Measurements from ENCODE around the gene SLC37A1.
"Not testable (repeated sequence)": the region's sequence is repeated elsewhere in the genome, so short reads cannot be mapped to it uniquely, and the experiment has no call there.

SLC37A1 gene

GRCh38 chr21:42513151-42513984, at the start of gene SLC37A1:
Gene SLC37A1 (plus strand): TSS chr21:42513852. CDS start chr21:42518455, 4,603 bp downstream.
- no peak for DNase-seq (ENCODE audit: low read depth in 2 of 3, low spot score in 2 of 3)

DNA sequence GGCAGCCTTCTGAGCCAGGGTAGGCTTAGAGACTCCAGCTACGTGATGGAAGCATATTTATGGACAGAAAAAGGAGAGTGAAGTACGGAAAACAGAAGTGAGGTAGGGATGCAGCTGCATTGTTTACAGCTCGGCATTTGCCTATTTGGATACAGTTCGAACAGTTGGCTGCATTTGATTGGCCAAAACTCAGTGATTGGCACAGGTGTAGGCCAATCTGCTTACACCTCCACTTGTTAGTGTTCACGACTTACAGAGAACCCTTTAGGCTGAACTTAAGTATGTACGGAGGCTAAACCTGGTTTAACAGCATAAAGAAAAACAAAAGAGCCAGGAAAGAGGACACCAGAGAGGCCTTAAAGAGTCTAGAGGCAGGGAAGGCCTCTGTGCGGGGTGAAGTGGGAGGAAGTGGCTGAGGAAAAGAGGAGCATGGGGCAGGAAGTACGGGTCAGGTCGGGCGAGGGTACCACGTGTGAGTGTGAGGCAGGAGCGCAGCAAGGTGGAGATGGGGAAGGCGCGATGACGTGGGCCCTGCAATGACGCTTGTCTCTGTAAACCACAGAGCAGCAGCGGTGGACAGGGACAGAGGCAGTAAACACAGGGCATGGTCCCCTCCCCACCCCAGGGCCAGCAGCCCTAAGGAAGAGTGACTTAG, 49.7 kb upstream of the SLC37A1 start:
- peak in 1 of 3 experiments; percentile 41 for DNase-seq (ENCODE audit: low read depth in 2 of 3, low spot score in 2 of 3)

DNA sequence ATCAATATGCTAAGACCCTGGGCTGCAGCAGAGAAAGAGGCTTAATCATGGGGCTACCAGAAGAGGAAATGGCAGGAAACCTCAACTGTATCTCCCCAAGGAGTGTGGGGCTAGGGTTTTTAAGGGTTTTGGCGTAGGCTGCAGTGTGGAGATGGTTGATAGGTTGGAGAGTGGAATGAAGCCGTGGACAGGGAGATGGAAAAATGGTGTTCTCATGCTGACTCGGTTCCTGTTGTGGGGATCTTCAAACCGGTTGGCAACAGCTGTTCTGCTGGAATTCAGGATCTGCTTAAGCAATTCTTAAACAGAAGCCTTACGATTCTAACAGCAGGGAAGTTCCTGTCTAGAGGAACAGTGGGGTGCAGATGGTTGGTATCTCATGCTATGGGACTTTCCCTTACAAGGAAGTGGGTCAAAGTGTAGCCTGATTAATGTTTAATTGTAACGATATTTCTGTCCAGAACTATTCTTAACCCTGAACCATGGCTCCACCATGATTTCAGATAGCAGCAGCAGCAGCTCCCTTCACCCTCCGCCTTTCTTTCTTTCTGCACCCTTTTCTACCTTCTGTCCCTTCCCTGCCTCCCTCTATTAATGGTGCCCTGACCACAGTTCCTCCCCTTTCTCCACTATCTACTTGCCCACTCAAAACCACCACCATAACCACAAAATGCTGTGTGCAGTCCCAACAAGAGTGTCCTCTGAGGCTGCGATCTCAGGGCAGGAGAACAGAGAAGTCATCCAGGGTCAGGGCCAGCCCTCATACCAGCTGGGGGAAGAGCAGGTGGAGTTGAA, 48.4 kb upstream of the SLC37A1 start:
- no peak for DNase-seq (ENCODE audit: low read depth in 2 of 3, low spot score in 2 of 3)

DNA sequence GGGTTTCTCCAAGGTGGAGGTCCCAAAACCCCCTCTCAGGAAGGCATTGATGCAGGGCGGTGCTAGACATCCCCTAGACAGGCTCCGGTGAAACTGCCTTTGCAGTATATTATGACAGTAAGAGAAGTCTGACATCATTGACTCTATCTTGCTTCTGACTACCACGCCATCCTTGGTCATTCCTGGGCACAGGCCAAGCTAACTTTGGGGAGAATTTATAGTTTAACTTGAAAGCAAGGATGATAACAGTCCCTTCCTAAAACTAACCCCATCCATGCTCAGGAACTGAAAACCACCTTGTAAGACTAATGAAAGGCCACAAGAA, 47.9 kb upstream of the SLC37A1 start:
- DNase-seq (ENCODE audit: low read depth in 2 of 3, low spot score in 2 of 3): no peak

GRCh38 chr21:42466700-42467099, 47.0 kb upstream of the SLC37A1 start:
- no peak for DNase-seq (ENCODE audit: low read depth in 2 of 3, low spot score in 2 of 3)

GRCh38 chr21:42467140-42467983, 46.3 kb upstream of the SLC37A1 start:
- no peak for DNase-seq (ENCODE audit: low read depth in 2 of 3, low spot score in 2 of 3)

DNA sequence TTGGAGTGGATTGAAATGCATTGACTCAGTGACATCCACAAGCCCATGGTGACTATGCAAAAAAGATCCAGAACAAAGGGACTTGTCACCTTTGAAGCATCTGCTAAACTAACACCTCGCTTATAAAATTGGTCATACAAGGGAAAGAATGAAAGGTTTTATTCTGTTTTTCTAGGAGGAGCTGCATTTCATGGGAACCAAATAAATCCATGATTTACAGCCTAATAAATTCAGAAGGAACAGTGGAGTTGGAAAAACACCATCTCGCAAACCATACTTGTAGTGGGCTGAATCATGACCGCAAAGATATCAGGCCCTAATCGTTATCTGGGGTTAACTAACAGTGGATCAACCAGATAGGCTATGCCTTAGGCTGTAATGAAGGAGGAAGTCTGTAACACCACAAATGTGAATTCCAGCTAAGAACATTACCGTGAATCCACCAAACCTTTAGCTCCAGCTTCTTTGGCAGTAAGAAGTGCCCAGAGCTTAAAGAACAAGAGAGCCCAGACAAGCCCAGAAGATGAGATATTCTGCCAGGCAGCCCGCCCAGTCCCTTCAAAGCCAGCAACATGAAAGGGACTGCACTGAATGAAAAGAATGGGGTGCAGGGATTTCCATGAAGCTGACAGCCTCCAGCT, 45.0 kb upstream of the SLC37A1 start:
- DNase-seq (ENCODE audit: low read depth in 2 of 3, low spot score in 2 of 3): no peak

GRCh38 chr21:42469272-42469671, 44.4 kb upstream of the SLC37A1 start:
- no peak for DNase-seq (ENCODE audit: low read depth in 2 of 3, low spot score in 2 of 3)

DNA sequence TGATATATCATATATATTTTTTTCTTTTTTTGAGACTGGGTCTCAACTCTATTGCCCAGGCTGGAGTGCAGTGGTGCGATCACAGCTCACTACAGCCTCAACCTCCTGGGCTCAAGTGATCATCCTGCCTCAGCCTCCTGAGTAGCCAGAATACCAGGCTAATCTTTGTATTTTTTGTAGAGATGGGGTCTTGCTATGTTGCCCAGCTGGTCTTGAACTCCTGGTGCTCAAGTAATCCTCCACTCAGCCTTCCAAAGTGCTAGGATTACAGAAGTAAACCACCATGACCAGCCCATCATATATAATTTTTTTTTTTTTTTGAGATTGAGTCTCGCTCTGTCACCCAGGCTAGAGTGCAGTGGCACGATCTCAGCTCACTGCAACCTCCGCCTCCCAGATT, 43.9 kb upstream of the SLC37A1 start:
- DNase-seq (ENCODE audit: low read depth in 2 of 3, low spot score in 2 of 3): not testable (repeated sequence)

- DNase-seq (ENCODE audit: low read depth in 2 of 3, low spot score in 2 of 3): no peak
These were observed 42.4 kb upstream of the SLC37A1 start for GRCh38 chr21:42471206-42471605.

DNA sequence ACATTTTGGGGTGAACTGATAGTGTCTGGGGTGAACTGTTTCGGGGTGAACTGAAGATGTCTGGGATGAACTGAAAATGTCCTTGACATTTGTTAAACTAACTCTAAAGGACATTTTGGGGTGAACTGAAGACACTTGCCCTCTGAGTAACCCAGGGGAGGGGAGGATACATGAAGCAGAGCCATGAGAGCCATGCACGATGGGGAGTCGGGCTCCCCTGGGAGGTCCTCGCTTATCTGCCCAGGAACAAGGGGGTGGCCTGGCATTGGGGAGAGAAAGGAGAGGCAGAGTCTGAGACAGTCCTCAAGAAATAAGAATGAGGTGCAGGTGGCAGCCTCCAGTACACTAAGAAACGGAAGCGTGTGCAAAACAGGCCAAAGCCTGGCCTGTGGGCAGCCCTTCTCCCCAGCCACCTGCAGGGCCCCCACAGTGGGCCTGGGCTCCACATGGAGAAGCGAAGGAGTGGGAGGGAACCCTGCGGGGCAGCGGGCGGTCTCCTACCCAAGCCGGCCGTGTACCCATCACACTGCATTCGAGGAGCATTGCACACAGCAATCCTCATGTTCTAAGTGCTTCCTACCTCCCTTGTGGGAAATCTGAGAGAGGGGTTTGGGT, 41.8 kb upstream of the SLC37A1 start:
- DNase-seq (ENCODE audit: low read depth in 2 of 3, low spot score in 2 of 3): no peak

- DNase-seq (ENCODE audit: low read depth in 2 of 3, low spot score in 2 of 3): no peak
These were observed 41.1 kb upstream of the SLC37A1 start for GRCh38 chr21:42472521-42472920.

DNA sequence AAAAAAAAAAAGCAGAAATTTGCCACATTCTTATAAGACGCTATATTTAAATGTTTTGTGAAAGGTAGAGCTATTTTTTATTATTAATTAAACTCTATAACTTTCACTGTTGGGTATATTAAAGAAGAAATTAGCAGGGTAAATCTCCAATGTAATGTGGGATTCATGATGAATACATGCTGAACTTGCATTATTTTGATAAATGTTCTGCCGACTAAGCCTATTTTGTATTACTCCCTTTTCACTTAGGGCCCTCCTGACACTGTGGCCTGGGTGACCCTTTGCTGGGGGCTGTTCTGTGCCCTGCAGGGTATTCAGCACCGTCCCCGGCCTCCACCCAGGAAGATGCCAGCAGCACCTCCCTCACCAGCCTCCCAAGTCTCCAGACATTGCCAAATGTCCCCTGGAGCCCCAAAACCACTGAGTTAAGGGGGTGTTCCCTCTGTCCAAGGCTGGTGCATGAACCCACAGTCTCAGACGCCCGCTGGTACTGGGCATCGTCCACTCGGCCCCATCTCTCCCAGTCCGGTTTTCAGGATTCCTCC, 40.1 kb upstream of the SLC37A1 start:
- DNase-seq (ENCODE audit: low read depth in 2 of 3, low spot score in 2 of 3): no peak

- DNase-seq (ENCODE audit: low read depth in 2 of 3, low spot score in 2 of 3): no peak
These were observed 39.4 kb upstream of the SLC37A1 start for GRCh38 chr21:42474043-42474831.

DNA sequence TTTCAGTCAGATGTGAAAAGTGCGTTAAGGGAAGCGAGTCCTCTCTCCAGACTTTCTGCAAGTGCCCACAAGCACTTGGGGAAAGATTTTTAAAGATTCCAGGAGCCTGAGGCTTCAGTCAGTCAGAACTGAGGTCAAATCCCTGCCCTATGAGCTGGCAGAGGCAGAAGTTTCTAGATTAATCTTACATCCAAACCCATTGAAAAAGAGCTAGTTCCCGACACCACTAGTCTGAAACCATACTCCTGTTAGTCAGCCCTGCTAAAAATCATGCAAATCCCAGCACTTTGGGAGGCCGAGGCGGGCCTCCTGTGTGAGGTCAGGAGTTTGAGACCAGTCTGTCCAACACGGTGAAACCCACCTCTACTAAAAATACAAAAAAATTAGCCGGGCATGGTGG, 38.6 kb upstream of the SLC37A1 start:
- DNase-seq (ENCODE audit: low read depth in 2 of 3, low spot score in 2 of 3): no peak

GRCh38 chr21:42475526-42476387, 37.9 kb upstream of the SLC37A1 start:
- DNase-seq (ENCODE audit: low read depth in 2 of 3, low spot score in 2 of 3): no peak

DNA sequence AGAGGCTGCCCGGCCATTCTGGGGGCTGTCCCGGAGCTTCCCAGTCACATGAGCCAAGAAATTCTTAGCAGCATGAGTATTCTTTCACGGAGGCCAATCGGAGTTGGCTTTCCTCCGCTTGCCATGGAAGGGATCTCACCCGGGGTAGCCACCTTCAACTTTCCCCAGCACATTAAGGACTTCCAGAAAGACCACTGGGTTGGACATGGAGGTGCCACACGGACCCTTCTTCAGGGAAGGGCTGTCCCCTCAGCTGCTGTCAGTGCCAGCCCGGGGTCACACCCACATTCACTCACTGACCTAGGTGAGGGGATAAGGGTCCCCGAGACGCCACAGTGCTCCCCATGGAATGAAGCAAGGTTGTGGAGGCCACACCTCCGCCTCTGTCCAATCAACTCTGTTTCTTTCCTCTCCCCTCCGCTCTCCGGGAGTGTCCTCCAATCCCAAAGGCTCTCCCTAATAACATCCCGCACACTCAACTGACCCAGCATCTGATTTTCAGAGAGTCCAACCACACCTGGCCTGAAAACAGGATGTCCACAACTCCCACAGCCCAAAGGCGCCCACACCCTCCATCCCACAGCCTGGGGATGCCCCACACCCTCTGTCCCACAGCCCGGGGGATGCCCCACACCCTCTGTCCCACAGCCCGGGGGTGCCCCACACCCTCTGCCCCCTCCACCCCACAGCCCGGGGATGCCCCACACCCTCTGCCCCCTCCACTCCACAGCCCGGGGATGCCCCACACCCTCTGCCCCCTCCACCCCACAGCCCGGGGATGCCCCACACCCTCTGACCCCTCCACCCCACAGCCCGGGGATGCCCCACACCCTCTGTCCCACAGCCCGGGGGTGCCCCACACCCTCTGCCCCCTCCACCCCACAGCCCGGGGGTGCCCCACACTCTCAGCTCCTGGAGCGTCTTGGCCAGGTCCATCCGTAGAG, 37.0 kb upstream of the SLC37A1 start:
- DNase-seq (ENCODE audit: low read depth in 2 of 3, low spot score in 2 of 3): no peak
